Tibial nerve (tissue), 3 donors: ENCODE data around the gene CENPQ.

Experiments used
- POLR2A ChIP-seq, 2 donors: fragments of 450-650 bp; IDR thresholded peaks; one replicate each; pipeline ENCODE4 v1.6.1; 2017; ENCODE audit warnings: antibody characterized with exemption in 2 of 2, mild to moderate bottlenecking in 2 of 2, moderate library complexity in 2 of 2
- TF ChIP-seq, protein P1 (sequence below), 5 experiments: fragments of 200-600 bp in 3 of 5; fragments of 450-650 bp in 2 of 5; sonication (generic) in 3 of 5; IDR thresholded peaks; one replicate each; pipeline ENCODE4 v1.5.1; 2016 to 2019; ENCODE audit warnings: antibody characterized with exemption in 5 of 5, mild to moderate bottlenecking in 3 of 5, moderate library complexity in 2 of 5

DNA sequence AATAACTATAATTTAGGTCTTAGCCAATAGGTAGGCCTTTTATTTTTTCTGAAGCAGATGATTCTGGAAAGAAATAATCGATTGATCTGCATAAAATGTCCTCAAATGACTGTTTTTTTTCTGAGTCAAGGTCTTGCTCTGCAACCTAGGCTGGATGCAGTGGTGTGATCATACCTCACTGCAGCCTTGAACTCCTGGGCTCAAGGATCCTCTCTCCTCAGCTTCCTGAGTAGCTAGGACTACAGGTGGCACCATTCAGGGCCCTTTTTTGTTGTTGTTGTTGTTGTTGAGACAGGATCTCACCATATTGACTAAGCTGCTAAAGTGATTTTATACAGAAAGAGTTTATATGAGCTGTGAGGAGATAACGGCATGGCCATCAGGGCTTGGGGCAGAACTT lies 54.7 kb downstream of the CENPQ start:
- TF ChIP-seq, protein P1, sequence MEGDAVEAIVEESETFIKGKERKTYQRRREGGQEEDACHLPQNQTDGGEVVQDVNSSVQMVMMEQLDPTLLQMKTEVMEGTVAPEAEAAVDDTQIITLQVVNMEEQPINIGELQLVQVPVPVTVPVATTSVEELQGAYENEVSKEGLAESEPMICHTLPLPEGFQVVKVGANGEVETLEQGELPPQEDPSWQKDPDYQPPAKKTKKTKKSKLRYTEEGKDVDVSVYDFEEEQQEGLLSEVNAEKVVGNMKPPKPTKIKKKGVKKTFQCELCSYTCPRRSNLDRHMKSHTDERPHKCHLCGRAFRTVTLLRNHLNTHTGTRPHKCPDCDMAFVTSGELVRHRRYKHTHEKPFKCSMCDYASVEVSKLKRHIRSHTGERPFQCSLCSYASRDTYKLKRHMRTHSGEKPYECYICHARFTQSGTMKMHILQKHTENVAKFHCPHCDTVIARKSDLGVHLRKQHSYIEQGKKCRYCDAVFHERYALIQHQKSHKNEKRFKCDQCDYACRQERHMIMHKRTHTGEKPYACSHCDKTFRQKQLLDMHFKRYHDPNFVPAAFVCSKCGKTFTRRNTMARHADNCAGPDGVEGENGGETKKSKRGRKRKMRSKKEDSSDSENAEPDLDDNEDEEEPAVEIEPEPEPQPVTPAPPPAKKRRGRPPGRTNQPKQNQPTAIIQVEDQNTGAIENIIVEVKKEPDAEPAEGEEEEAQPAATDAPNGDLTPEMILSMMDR (IDR thresholded peaks at IDR 0.05) = no peak
- TF ChIP-seq POLR2A (IDR thresholded peaks at IDR 0.05) = no peak
